HepG2 (cell line): Measurements from ENCODE around the gene CLMP. TPM values are rescaled to one million over a fixed set of nuclear protein-coding genes. Genes with fewer than 3 reads are reported as not detected.

Experiments used
- CCAR2 ChIP-seq: fragments of 200-400 bp; formaldehyde crosslinking; optimal IDR thresholded peaks from 2 replicates; pipeline ENCODE3; 2018; ENCODE audit warnings: low read depth, mild to moderate bottlenecking, low read length, moderate library complexity
- HHEX ChIP-seq: IDR thresholded peaks from 2 replicates; pipeline ENCODE4 v1.6.1; 2016; ENCODE audit warnings: control low read depth
- KDM2A ChIP-seq: sonication (generic); formaldehyde crosslinking; IDR thresholded peaks from 2 replicates; pipeline ENCODE4 v1.4.0; 2020; ENCODE audit warnings: low read depth, missing genetic modification reagents, borderline replicate concordance
- MYPOP ChIP-seq: sonication (generic); formaldehyde crosslinking; IDR thresholded peaks from 2 replicates; pipeline ENCODE4 v1.8.1; 2023; ENCODE audit warnings: mild to moderate bottlenecking, moderate library complexity, missing genetic modification reagents
- PAF1 ChIP-seq: IDR thresholded peaks from 2 replicates; pipeline ENCODE4 v1.6.1; 2016; ENCODE audit warnings: missing genetic modification reagents, missing compliant biosample characterization
- SNRNP70 ChIP-seq: fragments of 200-400 bp; formaldehyde crosslinking; IDR thresholded peaks from 2 replicates; pipeline ENCODE4 v1.6.1; 2017; ENCODE audit warnings: mild to moderate bottlenecking, low read depth, low read length, moderate library complexity
- STAT5B ChIP-seq: sonication (generic); formaldehyde crosslinking; IDR thresholded peaks from 2 replicates; pipeline ENCODE4 v1.4.0; 2020; ENCODE audit warnings: missing genetic modification reagents
- TOPORS ChIP-seq: sonication (generic); formaldehyde crosslinking; IDR thresholded peaks from 2 replicates; pipeline ENCODE4 v1.8.0; 2023; ENCODE audit warnings: mild to moderate bottlenecking, missing genetic modification reagents
- TRIM22 ChIP-seq: fragments of 450-650 bp; IDR thresholded peaks from 2 replicates; pipeline ENCODE4 v1.6.1; 2017
- WIZ ChIP-seq: sonication (generic); formaldehyde crosslinking; IDR thresholded peaks from 2 replicates; pipeline ENCODE4 v1.5.1; 2020; ENCODE audit warnings: mild to moderate bottlenecking, missing genetic modification reagents
- ZFAT ChIP-seq: sonication (generic); formaldehyde crosslinking; conservative IDR thresholded peaks from 2 replicates; pipeline ENCODE4 v1.8.1; 2023; ENCODE audit warnings: missing genetic modification reagents, inconsistent platforms
- ZNF430 ChIP-seq: sonication (generic); formaldehyde crosslinking; IDR thresholded peaks from 2 replicates; pipeline ENCODE4 v1.9.0; 2021; ENCODE audit warnings: mild to moderate bottlenecking, missing genetic modification reagents
- ZNF503 ChIP-seq: sonication (generic); formaldehyde crosslinking; IDR thresholded peaks from 2 replicates; pipeline ENCODE4 v1.4.0; 2020; ENCODE audit warnings: missing genetic modification reagents
- ZNF512B ChIP-seq: sonication (generic); formaldehyde crosslinking; IDR thresholded peaks from 2 replicates; pipeline ENCODE4 v1.5.1; 2020; ENCODE audit warnings: missing genetic modification reagents, mild to moderate bottlenecking, borderline replicate concordance
- ZNF552 ChIP-seq: sonication (generic); formaldehyde crosslinking; IDR thresholded peaks from 2 replicates; pipeline ENCODE4 v1.9.0; 2022; ENCODE audit warnings: missing genetic modification reagents, mild to moderate bottlenecking, borderline replicate concordance
- ZNF687 ChIP-seq: sonication (generic); formaldehyde crosslinking; IDR thresholded peaks from 2 replicates; pipeline ENCODE4 v1.5.1; 2020; ENCODE audit warnings: mild to moderate bottlenecking, missing genetic modification reagents, moderate library complexity
- polyA plus RNA-seq, 8 experiments: library from polyadenylated mRNA; depleted of rRNA in 3 of 8; stranded (reverse) in 7 of 8; unstranded in 1 of 8; fragments of >200 nt; fragmentation: Illumina TruSeq in 4 of 8; extraction: Trizol in 4 of 8; gene quantifications; 2 replicates each; pipeline versions ENCODE4 v1.2.1 to v1.2.3, GENCODE V29; 2011 to 2016; ENCODE audit warnings: low read depth in 4 of 8, missing spikeins in 1 of 8, mixed read lengths in 1 of 8; ENCODE audit not compliant: insufficient read depth in 1 of 8
- total RNA-seq, 5 experiments: library from RNA; depleted of rRNA; stranded (reverse); fragments of >200 nt; fragmentation: Illumina TruSeq; extraction: Trizol; gene quantifications; 2 replicates each; pipeline ENCODE4 v1.2.3, GENCODE V29; 2016; ENCODE audit warnings: low read depth in 1 of 5

CLMP gene
- total and polyA plus RNA-seq, 2 of the 13 experiments (the other 11 are each of a cell fraction or from before 2014, with no cell fraction given), result not detected

GRCh38 chr11:123062158-123062891 is 132.7 kb downstream of the CLMP start (continued):
- TF ChIP-seq ZNF512B (no peak), ZNF687 (peak; percentile 93), ZNF552 (CRISPR knock-in tag) (no peak), KDM2A (peak; percentile 74; the same call in 1 of the 2 replicates), TRIM22 (no peak), ZNF430 (no peak), WIZ (CRISPR knock-in tag) (no peak), MYPOP (CRISPR knock-in tag) (peak; percentile 73), ZFAT (CRISPR knock-in tag) (no peak), STAT5B (CRISPR knock-in tag) (no peak), PAF1 (CRISPR knock-in tag) (no peak), CCAR2 (no peak), ZNF503 (CRISPR knock-in tag) (peak; percentile 70), SNRNP70 (no peak), TOPORS (CRISPR knock-in tag) (peak; percentile 89; the same call in 1 of the 2 replicates), HHEX (no peak)
